GM18498 (cell line): ENCODE measurements around the gene CA10.

Experiments used
- ATAC-seq: cut with Tn5 transposase; IDR thresholded peaks from one replicate; pipeline ENCODE4 v1.9.1; 2021; ENCODE audit warnings: mild to moderate bottlenecking, moderate library complexity; ENCODE audit not compliant: unreplicated experiment

CA10 gene

GRCh38 chr17:52147872-52148271 is 10.6 kb downstream of the CA10 start:
- ATAC-seq: peak; percentile 81

GRCh38 chr17:52147431-52147830 is 11.1 kb downstream of the CA10 start:
- peak; percentile 62 for ATAC-seq

- ATAC-seq: no peak
Measured at GRCh38 chr17:52145476-52145875, 13.0 kb downstream of the CA10 start.

- no peak for ATAC-seq
Measured at GRCh38 chr17:52143542-52143941, 15.0 kb downstream of the CA10 start.

- ATAC-seq: no peak
Measured at GRCh38 chr17:52140601-52141000, 17.9 kb downstream of the CA10 start.

- no peak for ATAC-seq
Measured at GRCh38 chr17:52138752-52139151, 19.8 kb downstream of the CA10 start.

GRCh38 chr17:52138350-52138749 is 20.2 kb downstream of the CA10 start:
- ATAC-seq: no peak

- no peak for ATAC-seq
Measured at GRCh38 chr17:52136166-52136565, 22.3 kb downstream of the CA10 start.

- ATAC-seq: no peak
Measured at GRCh38 chr17:52134641-52135040, 23.9 kb downstream of the CA10 start.

GRCh38 chr17:52128721-52129120 is 29.8 kb downstream of the CA10 start:
- ATAC-seq: no peak

- ATAC-seq: no peak
Measured at GRCh38 chr17:52124993-52125392, 33.5 kb downstream of the CA10 start.

GRCh38 chr17:52124561-52124960 is 34.0 kb downstream of the CA10 start:
- ATAC-seq: no peak

- no peak for ATAC-seq
Measured at GRCh38 chr17:52120465-52120864, 38.0 kb downstream of the CA10 start.

GRCh38 chr17:52110923-52111581 is 47.5 kb downstream of the CA10 start:
- no peak for ATAC-seq

GRCh38 chr17:52106638-52107261 is 51.8 kb downstream of the CA10 start:
- no peak for ATAC-seq

- ATAC-seq: no peak
Measured at GRCh38 chr17:52106072-52106471, 52.4 kb downstream of the CA10 start.

GRCh38 chr17:52105591-52105990 is 52.9 kb downstream of the CA10 start:
- ATAC-seq: no peak

- no peak for ATAC-seq
Measured at GRCh38 chr17:52096056-52096455, 62.5 kb downstream of the CA10 start.

- ATAC-seq: no peak
Measured at GRCh38 chr17:52084176-52084575, 74.3 kb downstream of the CA10 start.

GRCh38 chr17:52079496-52079895 is 79.0 kb downstream of the CA10 start:
- no peak for ATAC-seq

GRCh38 chr17:52071712-52072111 is 86.8 kb downstream of the CA10 start:
- no peak for ATAC-seq

GRCh38 chr17:52064791-52065211 is 93.7 kb downstream of the CA10 start:
- no peak for ATAC-seq

- no peak for ATAC-seq
Measured at GRCh38 chr17:52049496-52049895, 109.0 kb downstream of the CA10 start.
